Activated CD8-positive, alpha-beta memory T cell treated with anti-CD3 and anti-CD28 coated beads for 36 hours (primary cell): ENCODE results near the gene EPS8L2. TPM values are rescaled to one million over a fixed set of nuclear protein-coding genes. Genes with fewer than 3 reads are reported as not detected.

Experiments
- CTCF ChIA-PET: fragments of 350-600 bp; sonication (Branson Sonifier 250); formaldehyde crosslinking; loops from one replicate; lab custom pipeline; 2021; ENCODE audit warnings: antibody characterized with exemption; lab: Charles Lee
- POLR2A ChIA-PET: fragments of 350-600 bp; sonication (Branson Sonifier 250); formaldehyde crosslinking; loops from one replicate; lab custom pipeline; 2021; ENCODE audit warnings: antibody characterized with exemption; lab: Charles Lee
- total RNA-seq, 2 experiments: library from RNA; stranded (reverse); gene quantifications; one replicate each; pipeline ENCODE4 v1.2.3, GENCODE V29; 2021

Gene EPS8L2
- 10 to 100 TPM; 12.6 to 14.3 TPM for total RNA-seq

- ChIA-PET POLR2A (interaction anchor here (1.6 kb wide), 1 partner anchor 20 kb away, joined by 4 read pairs; no protein-coding TSS in a partner anchor), CTCF (no interaction called here)
These were observed at the start of gene EPS8L2 for GRCh38 chr11:705646-706438. TSS of gene EPS8L2 (plus strand) at chr11:706231. CDS start at chr11:709408, 3,177 bp downstream.

GRCh38 chr11:656426-656825 lies 49.6 kb upstream of the EPS8L2 start:
- CTCF ChIA-PET, result interaction anchor here (1.8 to 2.1 kb wide), 2 partner anchors 67 kb away, joined by 4 to 8 read pairs; no protein-coding TSS in a partner anchor
- POLR2A ChIA-PET, result no interaction called here

GRCh38 chr11:656866-657265 lies 49.2 kb upstream of the EPS8L2 start:
- ChIA-PET POLR2A (no interaction called here), CTCF (interaction anchor here (2.1 kb wide), 1 partner anchor 67 kb away, joined by 8 read pairs; no protein-coding TSS in a partner anchor)

- ChIA-PET CTCF (interaction anchor here (2.1 kb wide), 1 partner anchor 66 kb away, joined by 8 read pairs; no protein-coding TSS in a partner anchor), POLR2A (no interaction called here)
These were observed 48.3 kb upstream of the EPS8L2 start for GRCh38 chr11:657691-658126.

GRCh38 chr11:659532-660085 lies 46.4 kb upstream of the EPS8L2 start:
- POLR2A ChIA-PET, result no interaction called here
- CTCF ChIA-PET, result no interaction called here

- ChIA-PET POLR2A (no interaction called here), CTCF (interaction anchor here (1.3 to 2.6 kb wide), 2 partner anchors 11 to 63 kb away, joined by 3 to 13 read pairs; no protein-coding TSS in a partner anchor)
These were observed 45.8 kb upstream of the EPS8L2 start for GRCh38 chr11:660281-660680.

- ChIA-PET CTCF (interaction anchor here (1.1 to 2.6 kb wide), 3 partner anchors 11 to 70 kb away, joined by 3 to 13 read pairs (median 4); no protein-coding TSS in a partner anchor), POLR2A (no interaction called here)
These were observed 45.2 kb upstream of the EPS8L2 start for GRCh38 chr11:660681-661444.

GRCh38 chr11:662689-663274 lies 43.2 kb upstream of the EPS8L2 start:
- ChIA-PET POLR2A (no interaction called here), CTCF (interaction anchor here (1.3 to 2.6 kb wide), 3 partner anchors 60 to 108 kb away, joined by 3 to 13 read pairs (median 5); no protein-coding TSS in a partner anchor)

GRCh38 chr11:665062-665703 lies 40.8 kb upstream of the EPS8L2 start:
- ChIA-PET POLR2A (no interaction called here), CTCF (interaction anchor here (1.1 kb wide), 1 partner anchor 58 kb away, joined by 3 read pairs; no protein-coding TSS in a partner anchor)

- ChIA-PET POLR2A (no interaction called here), CTCF (no interaction called here)
These were observed 40.2 kb upstream of the EPS8L2 start for GRCh38 chr11:665704-666281.

GRCh38 chr11:673866-674265 lies 32.2 kb upstream of the EPS8L2 start:
- CTCF ChIA-PET, result no interaction called here
- POLR2A ChIA-PET, result no interaction called here

GRCh38 chr11:674406-674805 lies 31.6 kb upstream of the EPS8L2 start:
- ChIA-PET POLR2A (interaction anchor here (0.5 kb wide), 1 partner anchor 1830 kb away, joined by 3 read pairs; no protein-coding TSS in a partner anchor), CTCF (interaction anchor here (0.6 kb wide), 1 partner anchor 53 kb away, joined by 3 read pairs; no protein-coding TSS in a partner anchor)

- CTCF ChIA-PET, result no interaction called here
- POLR2A ChIA-PET, result no interaction called here
These were observed 27.7 kb upstream of the EPS8L2 start for GRCh38 chr11:678297-678696.

GRCh38 chr11:679271-680207 lies 26.5 kb upstream of the EPS8L2 start:
- POLR2A ChIA-PET, result no interaction called here

GRCh38 chr11:680476-680875 lies 25.6 kb upstream of the EPS8L2 start:
- POLR2A ChIA-PET, result no interaction called here
- CTCF ChIA-PET, result interaction anchor here (0.6 to 2.8 kb wide), 2 partner anchors 16 to 36 kb away, joined by 3 to 10 read pairs; partner anchors contain the start of gene TMEM80

More at GRCh38 chr11:679271-680207, 26.5 kb upstream of the EPS8L2 start:
- CTCF ChIA-PET, result no interaction called here

- CTCF ChIA-PET, result interaction anchor here (0.6 to 2.8 kb wide), 3 partner anchors 12 to 35 kb away, joined by 3 to 10 read pairs (median 3); partner anchors contain the start of gene TMEM80
These were observed 25.1 kb upstream of the EPS8L2 start for GRCh38 chr11:680970-681369.

More at GRCh38 chr11:680970-681369, 25.1 kb upstream of the EPS8L2 start:
- POLR2A ChIA-PET, result interaction anchor here (0.5 kb wide), 1 partner anchor 113 kb away, joined by 3 read pairs; no protein-coding TSS in a partner anchor
